NB4 (cell line): ENCODE results near the gene TEN1.

ENCODE experiments used
- CTCF ChIP-seq: IDR thresholded peaks from one replicate; pipeline ENCODE4 v1.5.1; 2012; ENCODE audit warnings: low read depth, low read length
- MAX ChIP-seq: IDR thresholded peaks from 2 replicates; pipeline ENCODE4 v1.6.1; 2011; ENCODE audit warnings: low read depth, low read length

- TF ChIP-seq CTCF (no peak), MAX (no peak)
These were observed 13.6 kb upstream of the TEN1 start for GRCh38 chr17:75965468-75965867.
